GM19468 (cell line): ENCODE measurements around the gene MAD2L1BP.
"Not testable (repeated sequence)": the region's sequence is repeated elsewhere in the genome, so short reads cannot be mapped to it uniquely, and the experiment has no call there.

Experiments used
- ATAC-seq: cut with Tn5 transposase; IDR thresholded peaks from one replicate; pipeline ENCODE4 v1.9.1; 2021; ENCODE audit warnings: mild to moderate bottlenecking, moderate library complexity, moderate number of reproducible peaks; ENCODE audit not compliant: unreplicated experiment; ENCODE audit errors: extremely low read depth

MAD2L1BP gene, protein sequence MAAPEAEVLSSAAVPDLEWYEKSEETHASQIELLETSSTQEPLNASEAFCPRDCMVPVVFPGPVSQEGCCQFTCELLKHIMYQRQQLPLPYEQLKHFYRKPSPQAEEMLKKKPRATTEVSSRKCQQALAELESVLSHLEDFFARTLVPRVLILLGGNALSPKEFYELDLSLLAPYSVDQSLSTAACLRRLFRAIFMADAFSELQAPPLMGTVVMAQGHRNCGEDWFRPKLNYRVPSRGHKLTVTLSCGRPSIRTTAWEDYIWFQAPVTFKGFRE

DNA sequence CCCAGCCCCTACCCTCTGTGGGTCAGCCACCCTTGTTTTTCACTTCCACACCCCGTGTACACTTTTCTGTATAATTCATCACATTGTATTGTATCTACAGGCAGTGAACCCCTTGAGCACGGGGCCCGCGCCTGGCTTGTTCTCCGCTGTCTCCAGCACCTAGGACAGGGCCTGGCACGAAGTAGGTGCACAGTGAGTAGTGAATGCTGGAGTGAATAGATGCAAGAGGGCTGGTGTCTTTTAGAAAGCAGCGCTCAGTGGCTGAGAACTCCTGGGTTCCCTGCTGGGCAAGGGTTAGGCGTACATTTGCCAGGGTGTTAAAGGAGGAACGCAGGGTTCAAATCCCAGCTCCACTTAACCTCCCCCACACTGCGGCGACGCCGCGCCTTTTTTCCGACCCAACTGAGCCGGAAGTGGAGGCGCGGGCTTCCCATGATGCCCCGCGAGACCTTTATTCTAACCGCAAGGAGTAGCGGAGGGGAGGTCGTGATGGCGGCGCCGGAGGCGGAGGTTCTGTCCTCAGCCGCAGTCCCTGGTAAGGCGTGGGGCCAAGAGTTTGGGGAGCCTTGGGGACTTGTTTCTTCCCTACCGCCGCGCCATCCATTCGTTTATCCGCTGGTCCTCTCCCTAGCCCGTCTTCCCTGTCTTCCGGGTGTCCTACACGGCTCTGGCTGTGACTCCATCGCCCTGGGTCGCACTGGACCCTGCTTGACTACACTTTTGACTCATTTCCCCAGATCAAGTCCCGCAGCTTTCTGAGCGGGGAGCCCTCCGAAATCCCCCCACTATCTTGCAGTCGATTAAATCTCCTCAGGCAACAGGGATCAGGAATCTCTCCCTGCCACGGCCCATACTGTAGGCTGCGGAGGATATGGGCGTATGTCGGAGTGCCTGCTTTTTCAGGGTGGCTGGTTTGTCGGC, at the start of gene MAD2L1BP:
MAD2L1BP (plus strand) TSS at position 454 of the 921 bp plus-strand sequence; CDS start at position 490, 36 bp downstream.
- ATAC-seq, result peak; percentile 45

GRCh38 chr6:43588194-43588593, 47.4 kb upstream of the MAD2L1BP start:
- ATAC-seq, result no peak

- ATAC-seq, result not testable (repeated sequence)
Measured at GRCh38 chr6:43589564-43589963, 46.1 kb upstream of the MAD2L1BP start.

DNA sequence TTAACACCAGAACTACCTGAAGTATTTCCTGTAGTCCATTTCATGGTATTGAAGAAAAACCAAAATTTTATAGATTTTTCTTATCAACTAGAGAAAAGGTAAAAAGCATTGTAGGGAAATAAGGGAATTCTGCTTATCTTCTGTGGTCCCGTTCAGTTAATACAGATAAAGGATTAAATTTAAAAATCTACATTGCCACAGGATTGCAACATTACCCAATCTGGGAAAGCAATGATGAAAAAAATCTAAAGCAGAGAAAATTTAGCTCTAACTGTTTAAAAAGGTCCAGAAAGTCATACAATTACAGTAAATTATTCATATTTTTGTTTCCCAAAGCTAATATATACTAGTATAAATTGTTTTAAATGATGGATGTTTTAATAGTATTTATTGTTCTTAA, 41.7 kb upstream of the MAD2L1BP start:
- ATAC-seq, result no peak

- no peak for ATAC-seq
Measured at GRCh38 chr6:43600595-43600994, 35.0 kb upstream of the MAD2L1BP start.

GRCh38 chr6:43604174-43604573, 31.5 kb upstream of the MAD2L1BP start:
- no peak for ATAC-seq

- ATAC-seq, result no peak
Measured at GRCh38 chr6:43606019-43606418, 29.6 kb upstream of the MAD2L1BP start.

DNA sequence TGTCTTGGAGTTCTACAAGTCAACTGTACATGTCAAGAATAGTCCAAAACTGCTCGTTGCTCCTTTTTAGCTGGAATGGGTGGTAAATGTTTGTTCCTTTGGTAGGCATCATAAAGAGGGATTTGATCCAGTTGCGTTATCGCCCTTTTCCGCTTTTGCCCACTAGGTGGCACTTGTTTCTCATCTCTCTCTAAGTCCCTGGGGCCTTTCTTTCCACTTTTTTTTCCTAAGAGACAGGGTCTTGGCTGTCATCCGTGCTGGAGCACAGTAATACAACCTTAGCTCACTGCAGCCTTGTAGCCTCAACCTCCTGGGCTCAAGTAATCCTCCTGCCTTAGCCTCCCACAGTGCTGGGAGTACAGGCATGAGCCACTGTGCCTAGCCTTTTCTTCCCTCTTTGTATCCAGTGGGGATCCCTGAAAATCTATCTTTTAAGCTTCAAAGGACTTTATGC, 27.3 kb upstream of the MAD2L1BP start:
- ATAC-seq, result no peak

GRCh38 chr6:43608807-43609206, 26.8 kb upstream of the MAD2L1BP start:
- ATAC-seq, result no peak

DNA sequence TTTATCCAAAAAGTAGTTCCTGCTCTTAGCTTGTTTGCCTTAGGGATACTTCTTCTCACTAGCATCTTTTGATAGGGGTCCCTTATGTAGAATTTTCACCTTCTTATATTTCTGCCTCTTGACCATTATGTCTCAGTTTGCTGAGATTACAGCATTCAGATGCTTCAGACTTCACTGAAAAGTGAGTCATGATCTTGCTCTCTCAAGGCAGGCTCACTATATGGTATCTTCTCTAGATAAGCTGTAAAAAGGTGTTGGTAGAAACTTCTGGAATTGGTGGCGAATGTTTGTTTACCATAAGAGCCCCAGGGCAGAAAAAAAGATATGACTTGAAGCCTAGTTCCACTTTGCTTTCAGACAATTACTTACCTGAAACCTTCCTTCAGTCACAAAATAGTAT, 26.2 kb upstream of the MAD2L1BP start:
- ATAC-seq, result no peak

- ATAC-seq, result no peak
Measured at GRCh38 chr6:43610431-43610830, 25.2 kb upstream of the MAD2L1BP start.

DNA sequence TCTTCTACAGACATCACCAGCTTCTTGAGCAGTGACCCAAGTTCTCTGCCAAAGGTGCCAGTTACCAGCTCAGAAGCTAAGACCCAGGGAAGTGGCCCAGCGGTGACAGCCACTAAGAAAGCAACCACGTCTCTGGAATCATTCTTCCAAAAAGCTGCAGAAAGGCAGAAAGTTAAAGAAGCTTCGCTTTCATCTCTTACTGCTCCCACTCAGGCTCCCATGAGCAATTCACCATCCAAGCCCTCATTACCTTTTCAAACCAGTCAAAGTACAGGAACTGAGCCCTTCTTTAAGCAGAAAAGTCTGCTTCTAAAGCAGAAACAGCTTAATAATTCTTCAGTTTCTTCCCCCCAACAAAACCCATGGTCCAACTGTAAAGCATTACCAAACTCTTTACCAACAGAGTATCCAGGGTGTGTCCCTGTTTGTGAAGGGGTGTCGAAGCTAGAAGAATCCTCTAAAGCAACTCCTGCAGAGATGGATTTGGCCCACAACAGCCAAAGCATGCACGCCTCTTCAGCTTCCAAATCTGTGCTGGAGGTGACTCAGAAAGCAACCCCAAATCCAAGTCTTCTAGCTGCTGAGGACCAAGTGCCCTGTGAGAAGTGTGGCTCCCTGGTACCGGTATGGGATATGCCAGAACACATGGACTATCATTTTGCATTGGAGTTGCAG, 21.8 kb upstream of the MAD2L1BP start:
- ATAC-seq, result no peak

- no peak for ATAC-seq
Measured at GRCh38 chr6:43614396-43614730, 21.3 kb upstream of the MAD2L1BP start.

GRCh38 chr6:43616725-43617472, 18.7 kb upstream of the MAD2L1BP start:
- no peak for ATAC-seq

DNA sequence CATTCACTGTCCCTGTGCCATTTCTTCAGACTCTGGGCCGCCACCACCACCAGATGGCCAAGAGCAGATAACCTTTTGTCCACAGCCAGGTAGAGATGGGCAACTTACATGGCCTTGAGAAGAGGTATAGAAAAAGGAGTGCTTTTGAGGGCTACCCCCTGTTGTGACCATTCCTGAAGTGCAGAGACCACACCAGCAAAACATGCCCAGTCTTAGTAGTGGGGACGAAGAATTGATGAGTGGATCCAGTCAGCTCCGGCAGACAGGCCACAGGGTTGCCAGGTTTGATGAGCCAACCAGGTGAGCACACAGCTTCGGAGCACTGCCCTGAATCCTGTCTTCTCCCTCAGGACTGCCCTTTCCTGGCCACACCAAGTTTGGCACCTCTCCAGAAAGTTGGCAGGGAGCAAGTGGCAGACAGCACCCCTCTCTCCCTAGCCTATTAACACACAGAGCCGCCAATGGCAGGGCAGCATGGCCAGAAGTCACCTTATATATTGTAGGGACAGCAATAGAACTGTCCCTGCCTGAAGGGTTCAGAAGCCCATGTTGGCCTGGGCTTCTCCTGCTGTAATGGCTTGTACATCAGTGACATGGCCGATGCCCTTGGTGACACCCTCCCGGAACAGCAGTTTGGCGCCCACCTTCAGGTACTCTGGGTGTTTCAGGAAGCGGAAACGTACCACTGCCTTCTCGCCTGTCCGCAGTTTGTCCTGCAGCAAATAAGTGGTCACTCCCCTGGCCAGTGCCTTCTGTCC, 14.4 kb upstream of the MAD2L1BP start:
- ATAC-seq, result no peak

GRCh38 chr6:43621836-43622180, 13.8 kb upstream of the MAD2L1BP start:
- ATAC-seq, result no peak

GRCh38 chr6:43622541-43622940, 13.1 kb upstream of the MAD2L1BP start:
- ATAC-seq, result no peak

DNA sequence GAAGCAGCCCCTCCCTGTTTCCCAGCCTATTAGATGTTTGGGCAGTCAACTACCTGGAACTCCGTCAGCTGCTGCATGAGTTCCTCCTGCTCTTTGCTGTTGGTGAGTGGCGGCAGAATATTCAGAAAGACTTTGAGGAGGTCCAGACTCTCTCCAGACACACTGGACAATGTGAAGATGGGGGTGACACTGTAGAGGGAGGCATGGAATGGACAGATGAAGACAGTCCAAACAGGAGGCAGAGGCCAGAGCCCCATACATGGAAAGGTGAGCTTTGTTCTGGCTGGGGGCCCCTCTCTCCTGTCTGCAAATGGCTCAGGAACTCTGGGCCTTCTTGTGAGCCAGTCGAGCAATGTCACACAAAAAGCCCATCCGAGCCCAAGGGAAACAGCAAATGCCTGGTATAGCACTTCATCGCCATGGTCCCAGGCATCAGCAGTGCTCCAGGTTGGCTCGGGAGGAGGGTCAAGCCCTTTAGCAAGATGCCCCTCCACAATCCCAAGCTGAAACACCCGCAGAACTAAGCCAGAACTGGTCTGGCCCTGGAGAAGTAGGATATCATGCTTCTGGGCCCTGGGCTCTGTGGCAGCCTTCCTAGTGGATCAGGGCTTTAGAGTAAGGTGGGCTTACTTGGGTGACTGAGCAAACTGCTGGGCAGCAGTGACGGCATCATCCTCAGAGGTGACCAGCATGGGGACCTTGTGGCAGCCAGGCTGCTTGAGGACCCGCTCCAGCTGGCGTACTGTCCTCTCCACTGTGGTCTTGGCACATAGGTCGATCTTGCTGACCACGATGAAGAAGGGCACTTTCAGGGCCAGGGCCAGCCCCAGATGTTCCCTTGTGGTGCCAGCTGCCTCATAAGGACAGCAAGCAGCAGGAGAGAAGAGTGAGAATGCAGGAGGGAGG, 11.5 kb upstream of the MAD2L1BP start:
- no peak for ATAC-seq
